Measurements from ENCODE around the gene DDAH1.

DNA sequence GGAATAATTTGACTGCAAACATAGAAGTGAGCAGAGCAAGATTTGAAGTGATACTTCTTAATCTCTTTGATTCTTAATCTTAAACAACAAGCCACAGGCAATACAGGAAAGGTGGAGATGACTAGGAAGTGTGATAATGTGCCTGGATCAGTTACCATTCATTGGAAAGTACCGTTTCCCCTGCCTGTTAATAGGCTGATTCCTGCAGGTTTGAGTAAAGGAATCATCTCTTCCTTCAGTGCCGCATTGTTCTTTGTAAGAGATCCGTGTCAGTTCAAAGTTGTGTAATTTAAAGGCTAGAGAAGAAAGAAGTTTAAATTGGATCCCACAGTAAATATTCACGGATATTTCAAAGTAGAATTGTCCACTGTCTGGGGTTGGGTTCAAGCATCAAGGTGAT is 145.0 kb downstream of the DDAH1 start:
- TF ChIP-seq, protein P1, sequence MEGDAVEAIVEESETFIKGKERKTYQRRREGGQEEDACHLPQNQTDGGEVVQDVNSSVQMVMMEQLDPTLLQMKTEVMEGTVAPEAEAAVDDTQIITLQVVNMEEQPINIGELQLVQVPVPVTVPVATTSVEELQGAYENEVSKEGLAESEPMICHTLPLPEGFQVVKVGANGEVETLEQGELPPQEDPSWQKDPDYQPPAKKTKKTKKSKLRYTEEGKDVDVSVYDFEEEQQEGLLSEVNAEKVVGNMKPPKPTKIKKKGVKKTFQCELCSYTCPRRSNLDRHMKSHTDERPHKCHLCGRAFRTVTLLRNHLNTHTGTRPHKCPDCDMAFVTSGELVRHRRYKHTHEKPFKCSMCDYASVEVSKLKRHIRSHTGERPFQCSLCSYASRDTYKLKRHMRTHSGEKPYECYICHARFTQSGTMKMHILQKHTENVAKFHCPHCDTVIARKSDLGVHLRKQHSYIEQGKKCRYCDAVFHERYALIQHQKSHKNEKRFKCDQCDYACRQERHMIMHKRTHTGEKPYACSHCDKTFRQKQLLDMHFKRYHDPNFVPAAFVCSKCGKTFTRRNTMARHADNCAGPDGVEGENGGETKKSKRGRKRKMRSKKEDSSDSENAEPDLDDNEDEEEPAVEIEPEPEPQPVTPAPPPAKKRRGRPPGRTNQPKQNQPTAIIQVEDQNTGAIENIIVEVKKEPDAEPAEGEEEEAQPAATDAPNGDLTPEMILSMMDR (IDR thresholded peaks at IDR 0.05; ENCODE audit: poor library complexity), result no peak
- TF ChIP-seq EZH2phosphoT487 (IDR thresholded peaks at IDR 0.05; ENCODE audit: low read depth, severe bottlenecking, unreplicated experiment) (no peak), EZH2 (IDR thresholded peaks at IDR 0.05; ENCODE audit: borderline replicate concordance) (no peak)
